HG03095 (cell line): ENCODE data around the gene WASHC4.
"Not testable (repeated sequence)": the region's sequence is repeated elsewhere in the genome, so short reads cannot be mapped to it uniquely, and the experiment has no call there.

ENCODE experiments used
- ATAC-seq: cut with Tn5 transposase; IDR thresholded peaks from one replicate; pipeline ENCODE4 v1.9.1; 2021; ENCODE audit warnings: moderate library complexity; ENCODE audit not compliant: unreplicated experiment

Gene WASHC4

DNA sequence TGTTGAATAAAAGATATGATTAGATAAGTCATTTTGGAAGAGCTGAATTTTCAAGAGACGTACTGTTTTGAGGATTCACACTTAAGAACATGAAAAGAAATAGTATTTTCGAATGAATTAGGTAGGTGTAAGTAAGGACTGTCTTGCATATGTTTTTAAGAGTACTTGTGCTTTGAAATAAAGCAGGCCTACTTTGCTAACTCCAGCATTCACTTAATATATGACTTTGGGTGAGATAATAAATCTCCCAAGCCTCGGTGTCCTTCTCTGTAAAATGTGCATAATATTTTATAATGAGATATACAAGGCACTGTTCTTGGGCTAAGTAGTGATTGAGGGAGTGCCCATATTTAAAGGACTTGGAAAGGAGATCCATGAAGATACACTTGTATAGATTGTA is 54.6 kb downstream of the WASHC4 start:
- no peak for ATAC-seq

DNA sequence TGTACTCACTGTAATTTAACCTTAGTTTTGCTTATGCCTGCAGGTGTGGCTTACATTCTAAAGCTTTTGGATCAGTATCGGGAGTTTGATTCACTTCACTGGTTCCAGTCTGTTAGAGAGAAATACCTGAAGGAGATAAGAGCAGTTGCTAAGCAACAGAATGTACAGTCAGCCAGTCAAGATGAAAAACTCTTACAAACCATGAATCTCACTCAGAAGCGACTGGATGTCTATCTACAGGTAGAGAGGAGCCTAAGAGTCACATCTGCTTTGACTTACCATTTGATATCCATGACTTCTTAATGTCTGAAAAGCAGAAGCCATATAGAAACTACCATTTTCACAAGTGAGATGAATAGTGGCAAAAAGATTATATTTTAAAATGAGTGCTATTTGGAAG is 56.5 kb downstream of the WASHC4 start:
- no peak for ATAC-seq

DNA sequence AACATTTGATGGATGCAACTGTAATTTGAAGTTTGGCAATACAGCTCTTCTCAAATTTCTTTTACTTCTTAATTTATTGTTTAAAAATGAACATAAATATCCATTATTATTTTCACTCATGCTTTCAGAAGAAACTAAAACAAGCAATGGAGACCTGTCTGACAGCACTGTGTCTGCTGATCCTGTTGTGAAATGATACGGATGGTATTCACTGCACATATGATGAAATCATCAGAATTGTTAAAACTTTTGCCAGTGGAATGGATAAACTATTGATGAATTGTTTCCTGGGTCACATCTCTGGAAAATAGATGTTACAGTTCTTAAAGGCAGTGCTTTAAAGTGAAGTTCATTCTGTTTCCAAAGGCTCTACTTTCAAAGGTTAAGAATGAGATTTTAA is 59.2 kb downstream of the WASHC4 start:
- no peak for ATAC-seq

DNA sequence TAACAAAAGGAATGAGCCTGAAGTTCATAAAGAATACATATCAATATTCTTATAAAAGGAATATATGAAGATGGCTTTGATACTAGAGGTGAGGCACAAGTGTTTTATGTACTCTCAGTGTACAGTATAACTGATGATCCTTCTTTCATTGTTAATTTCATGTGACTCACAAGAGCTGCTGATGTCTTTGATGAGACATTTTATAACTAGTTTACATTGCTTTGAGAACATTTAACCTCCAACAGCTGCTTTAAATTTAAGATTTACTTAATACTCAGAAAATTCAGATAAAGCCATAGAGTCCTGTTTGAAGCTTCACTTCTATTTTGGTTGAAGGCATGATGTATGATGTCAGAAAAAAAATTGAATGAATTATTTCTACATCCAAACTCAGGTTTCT is 59.8 kb downstream of the WASHC4 start:
- ATAC-seq, result no peak

DNA sequence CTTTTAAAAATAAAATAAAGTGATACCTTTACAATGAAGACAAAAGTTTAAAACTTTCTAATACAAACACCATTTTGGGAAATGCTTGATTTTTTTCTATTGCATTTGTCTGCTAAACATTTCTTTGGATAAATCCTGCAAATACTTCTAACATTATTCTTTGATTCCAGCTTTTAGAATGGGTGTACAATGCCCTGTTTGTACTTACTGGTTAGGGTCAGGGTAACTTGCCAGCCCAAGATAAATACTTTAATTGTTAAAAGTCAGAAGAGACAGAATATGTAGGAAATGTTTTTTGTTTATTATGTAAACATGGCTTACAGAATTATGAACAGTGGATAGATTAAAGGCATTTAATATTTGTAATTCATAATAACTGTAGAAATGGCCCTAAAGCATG is 60.5 kb downstream of the WASHC4 start:
- no peak for ATAC-seq

DNA sequence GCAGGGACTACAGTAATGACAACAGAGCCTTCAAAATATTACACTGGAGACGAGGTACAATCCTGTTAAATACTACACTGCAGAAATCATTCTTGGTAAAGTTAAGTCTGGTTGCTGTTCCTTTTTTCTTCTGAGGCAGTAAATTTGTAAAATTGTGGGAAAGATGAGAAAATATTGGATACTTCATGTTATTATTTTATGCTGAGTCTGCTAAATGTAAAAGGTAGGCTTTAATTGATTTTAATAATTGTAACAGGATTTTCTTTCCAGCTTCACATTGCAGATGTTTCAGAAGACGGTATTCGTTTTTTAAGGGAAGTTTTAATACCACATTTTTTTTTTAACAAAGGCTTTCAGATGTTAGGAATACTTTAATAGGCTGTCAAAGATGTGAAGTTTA is 62.6 kb downstream of the WASHC4 start:
- no peak for ATAC-seq

DNA sequence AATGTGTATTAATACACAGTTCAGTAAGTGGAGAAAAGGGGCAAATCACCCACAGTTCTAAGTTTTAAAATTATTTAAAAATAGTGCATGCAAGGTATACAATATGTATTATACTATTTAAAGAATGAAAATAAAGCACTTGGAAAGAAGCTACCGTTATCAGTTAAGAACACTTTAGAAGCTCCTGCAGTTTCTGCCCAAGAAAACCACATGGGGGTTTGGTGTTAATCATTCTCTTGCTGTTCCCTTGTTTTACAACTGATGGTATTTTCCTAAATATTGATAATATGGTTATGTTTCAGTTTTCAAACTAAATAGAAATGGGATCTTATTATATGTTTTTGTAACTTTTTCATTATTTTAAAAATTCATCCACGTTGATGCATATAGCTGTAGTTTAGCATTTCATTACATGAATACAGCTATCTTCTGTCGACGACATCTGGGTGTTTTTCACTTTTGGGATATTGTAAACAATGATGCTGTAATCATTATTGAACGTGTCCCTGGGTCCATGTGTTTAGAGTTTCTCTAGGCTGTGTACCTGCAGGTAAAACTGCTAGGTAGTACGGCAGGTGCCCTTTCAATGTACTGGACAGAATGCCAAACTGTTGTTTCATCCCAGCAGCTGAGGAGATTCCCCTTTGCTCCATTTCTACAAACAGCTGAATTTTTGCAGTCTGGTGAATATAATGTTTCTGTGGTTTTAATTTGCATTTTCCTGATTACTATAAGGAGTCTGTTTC is 64.3 kb downstream of the WASHC4 start:
- ATAC-seq, result no peak

DNA sequence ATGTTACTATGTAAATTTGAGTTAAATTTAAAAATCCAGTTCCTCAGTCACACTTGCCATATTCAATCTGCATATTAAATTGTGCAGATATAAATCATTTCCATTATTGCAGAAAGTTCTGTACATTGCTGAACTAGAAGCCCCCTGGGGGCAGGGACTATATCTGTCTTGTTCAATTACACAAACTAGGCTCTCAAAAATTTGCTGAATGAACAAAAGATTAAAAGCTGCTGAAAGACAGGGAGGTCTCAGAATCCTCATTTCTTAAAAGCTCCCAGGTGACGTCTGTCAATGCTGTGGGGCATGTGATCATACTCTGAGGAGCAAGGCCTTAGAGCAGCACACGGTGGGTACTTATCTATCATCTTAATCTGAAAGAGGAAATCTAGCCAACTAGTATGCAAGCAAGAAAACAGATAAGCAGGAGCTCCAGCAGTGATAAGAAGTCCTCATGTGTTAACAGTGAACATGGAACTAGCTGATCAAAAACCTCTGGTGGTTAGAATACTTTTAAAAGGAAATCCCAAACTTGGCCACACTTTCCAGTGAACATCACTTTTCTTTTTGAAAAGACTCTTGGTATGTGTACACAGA is 68.0 kb downstream of the WASHC4 start:
- ATAC-seq, result no peak

DNA sequence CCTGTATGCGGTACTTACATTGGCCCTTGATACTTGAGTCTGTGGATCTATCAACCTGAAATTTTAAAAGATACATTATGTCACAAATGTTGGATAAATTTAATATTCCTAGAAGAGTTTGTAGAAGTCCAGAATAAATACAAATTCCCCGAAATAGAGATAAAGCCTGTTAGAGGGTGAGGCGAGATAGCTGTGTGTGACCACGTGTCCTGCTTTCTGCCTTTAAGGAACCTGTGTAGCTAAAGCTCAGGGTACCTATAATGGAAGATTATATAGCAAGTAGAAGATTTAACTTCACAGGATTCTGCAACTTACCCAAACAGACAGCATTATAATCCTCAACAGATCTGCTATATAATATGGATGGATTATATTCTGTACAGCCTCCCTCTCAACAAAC is 69.7 kb downstream of the WASHC4 start:
- no peak for ATAC-seq

DNA sequence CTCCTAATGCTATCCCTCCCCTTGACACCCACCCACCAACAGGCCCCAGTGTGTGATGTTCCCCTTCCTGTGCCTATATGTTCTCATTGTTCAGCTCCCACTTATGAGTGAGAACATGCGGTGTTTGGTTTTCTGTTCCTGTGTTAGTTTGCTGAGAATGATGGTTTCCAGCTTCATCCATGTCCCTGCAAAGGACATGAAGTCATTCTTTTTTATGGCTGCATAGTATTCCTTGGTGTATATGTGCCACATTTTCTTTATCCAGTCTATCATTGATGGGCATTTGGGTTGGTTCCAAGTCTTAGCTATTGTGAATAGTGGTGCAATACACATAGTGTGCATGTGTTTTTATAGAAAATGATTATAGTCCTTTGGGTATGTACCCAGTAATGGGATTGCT is 71.6 kb downstream of the WASHC4 start:
- not testable (repeated sequence) for ATAC-seq

DNA sequence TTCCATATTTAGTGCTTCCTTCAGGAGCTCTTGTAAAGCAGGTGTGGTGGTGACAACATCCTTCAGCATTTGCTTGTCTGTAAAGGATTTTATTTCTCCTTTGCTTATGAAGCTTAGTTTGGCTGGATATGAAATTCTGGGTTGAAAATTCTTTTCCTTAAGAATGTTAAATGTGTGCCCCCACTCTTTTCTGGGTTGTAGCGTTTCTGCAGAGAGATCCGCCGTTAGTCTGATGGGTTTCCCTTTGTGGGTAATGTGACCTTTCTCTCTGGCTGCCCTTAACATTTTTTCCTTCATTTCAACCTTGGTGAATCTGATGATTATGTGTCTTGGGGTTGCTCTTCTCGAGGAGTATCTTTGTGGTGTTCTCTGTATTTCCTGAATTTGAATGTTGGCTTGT is 75.9 kb downstream of the WASHC4 start:
- not testable (repeated sequence) for ATAC-seq

DNA sequence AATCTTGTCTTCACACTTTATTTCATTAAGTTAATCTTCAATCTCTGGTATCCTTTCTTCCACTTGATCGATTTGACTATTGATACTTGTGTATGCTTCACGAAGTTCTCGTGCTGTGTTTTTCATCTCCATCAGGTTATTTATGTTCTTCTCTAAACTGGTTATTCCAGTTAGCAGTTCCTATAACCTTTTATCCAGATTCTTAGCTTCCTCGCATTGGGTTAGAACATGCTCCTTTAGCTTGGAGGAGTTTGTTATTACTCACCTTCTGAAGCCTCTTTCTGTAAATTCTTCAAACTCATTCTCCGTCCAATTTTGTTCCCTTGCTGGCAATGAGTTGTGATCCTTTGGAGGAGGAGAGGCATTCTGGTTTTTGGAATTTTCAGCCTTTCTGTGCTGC is 76.4 kb downstream of the WASHC4 start:
- not testable (repeated sequence) for ATAC-seq

DNA sequence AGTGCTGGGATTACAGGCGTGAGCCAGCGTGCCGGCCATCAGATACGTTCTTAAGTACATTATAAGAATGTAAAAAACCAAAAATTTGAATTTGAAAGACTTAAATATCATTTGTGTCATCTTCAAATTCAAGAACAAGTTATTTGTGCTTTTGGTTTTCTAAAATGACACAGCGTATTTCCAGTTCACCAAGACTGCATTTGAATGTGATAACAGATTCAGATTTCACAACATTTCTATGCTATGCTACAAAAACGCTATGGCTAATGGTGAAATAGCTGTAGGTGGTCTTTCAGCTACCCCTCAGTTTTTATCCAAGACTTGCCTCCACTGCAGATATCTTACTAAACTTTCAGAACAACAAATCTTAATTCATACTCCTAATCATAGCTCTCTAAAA is 81.8 kb downstream of the WASHC4 start:
- no peak for ATAC-seq

DNA sequence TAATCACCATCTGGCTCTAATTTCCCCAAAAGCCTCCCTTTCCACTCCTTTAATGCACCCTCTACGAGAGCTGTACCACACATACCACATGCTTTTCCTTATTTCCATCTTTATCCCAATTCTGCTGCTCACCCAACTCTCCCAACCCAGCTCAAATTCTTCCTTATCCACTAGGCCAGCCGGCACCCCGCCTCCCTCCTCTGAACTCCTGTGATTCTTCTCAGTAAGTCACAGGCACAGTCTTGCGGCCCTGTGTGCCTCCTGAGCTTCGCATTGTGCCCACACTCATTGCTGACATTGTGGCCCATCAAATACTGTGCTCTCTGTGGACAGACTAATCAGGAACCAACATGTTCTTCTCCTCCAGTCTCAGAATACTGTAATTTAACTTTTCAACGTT is 83.0 kb downstream of the WASHC4 start:
- no peak for ATAC-seq

DNA sequence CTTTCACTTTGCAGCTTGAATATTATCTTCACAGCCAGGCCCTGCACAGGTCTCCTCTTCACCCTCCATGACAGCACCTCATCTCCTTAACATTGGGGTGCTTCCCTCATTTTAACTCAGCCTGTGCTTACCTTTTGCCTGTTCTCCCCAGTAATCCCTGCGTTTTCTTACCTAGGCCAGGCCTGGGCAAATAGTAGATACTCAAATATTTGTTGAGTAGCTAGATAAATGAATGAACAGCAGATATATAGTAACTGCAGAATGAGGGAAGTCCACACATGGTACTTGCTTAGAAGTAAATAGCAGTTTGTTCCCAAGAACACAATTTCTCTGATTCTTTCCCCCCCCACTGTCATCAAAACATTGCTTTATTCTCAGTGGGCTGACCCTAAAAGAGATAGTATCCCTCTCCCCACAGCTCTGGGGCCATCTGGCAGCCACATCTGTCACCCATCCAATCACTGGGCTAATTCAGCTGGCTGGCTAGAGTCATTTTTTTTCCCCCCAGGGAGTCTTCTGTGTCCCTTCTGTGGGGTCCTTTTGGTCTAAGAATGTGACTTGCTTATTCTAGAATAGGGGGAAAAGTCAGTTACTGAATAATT is 85.2 kb downstream of the WASHC4 start:
- ATAC-seq, result no peak

DNA sequence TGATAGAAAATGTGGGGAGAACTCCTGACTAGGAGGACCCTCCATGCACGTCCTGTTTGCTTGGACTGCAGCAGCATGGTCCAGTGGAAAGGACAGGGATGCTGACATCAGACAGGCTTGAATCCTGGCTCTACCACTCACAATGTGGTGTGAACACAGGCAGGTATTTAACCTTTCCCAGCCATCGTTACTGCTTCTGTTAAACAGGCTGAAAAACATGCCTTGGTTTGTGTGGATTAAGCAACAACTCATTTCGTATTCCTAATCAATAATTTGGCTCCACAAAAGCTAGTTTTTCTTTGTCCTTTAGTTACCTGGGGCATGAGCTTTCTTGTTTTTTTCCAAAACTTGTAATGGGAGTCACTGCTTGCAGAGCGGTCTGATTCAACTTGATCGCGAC is 87.4 kb downstream of the WASHC4 start:
- ATAC-seq, result no peak

DNA sequence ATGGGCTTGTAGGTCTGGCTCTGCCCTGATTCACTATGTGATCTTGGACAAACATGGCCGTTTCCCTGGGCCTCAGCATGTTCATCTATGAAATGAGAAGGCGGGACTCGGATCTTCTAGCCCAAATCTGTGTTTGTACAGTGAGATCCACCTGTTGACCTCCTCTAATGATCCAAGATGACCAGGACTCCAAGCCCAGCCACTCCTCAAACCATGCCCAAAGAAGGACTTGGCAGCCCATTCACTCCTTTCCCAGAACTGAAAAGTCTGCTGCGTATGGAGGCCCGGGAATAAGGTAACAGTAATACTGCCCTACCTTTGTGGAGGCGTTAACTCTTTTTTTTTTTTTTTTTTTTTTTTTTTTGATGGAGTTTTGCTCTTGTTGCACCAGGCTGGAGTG is 88.6 kb downstream of the WASHC4 start:
- ATAC-seq, result no peak

DNA sequence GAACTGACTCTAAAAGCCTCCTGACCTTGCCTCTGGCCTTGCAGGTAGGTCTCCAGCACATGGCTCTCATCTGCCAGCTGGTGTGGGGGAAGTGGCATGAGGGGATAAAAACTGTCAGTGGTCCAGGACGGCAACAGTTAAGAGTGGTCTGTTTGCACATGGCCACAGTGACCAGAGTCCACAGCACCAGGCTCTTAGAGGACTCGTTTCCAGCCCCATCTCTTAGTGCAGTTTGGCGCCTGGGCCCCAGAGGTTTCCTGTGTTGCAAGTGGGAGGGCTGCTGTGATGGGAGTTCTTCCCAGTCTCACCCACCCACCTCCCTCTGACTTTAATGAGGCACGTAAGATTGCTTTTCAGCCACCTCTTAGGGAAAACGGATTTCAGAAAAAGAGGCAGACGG is 91.4 kb downstream of the WASHC4 start:
- no peak for ATAC-seq

DNA sequence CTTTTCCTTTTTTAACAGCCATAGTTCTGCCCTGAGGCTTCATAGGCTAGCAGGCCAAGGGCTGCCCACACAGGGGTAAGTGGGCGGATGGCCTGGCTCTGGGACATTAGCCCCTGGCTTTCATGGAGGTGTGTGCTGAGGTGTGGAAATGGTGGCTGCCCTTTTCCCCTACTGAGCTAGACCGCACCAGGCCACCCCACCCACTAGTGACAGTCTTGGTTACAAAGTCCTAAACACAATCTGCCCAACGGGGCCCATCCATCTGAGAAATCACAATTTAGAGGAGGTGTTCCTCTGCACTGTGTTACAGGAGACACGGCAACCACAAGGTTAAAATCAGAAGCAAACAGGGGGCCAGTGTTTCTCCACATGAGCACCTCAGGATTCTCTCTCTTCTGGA is 92.9 kb downstream of the WASHC4 start:
- no peak for ATAC-seq

DNA sequence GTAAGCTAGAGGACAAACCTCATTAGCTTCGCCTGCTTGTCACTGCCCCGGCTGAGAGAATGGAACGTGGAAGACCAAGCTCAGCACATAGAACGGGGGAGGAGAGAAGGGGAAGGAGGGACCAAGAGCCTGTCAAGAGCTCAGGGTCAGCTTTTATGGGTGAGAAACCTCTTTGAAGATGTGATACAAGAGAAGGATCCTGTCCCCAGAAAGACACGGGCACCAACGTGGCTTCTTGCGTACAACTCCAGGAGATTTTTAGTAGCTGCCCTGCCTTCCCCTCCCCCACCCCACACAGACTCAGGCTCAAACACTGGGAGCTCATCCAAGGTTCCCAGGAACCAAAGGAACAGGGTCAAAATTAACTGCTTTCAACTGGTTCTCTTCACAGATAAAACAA is 93.8 kb downstream of the WASHC4 start:
- ATAC-seq, result no peak

DNA sequence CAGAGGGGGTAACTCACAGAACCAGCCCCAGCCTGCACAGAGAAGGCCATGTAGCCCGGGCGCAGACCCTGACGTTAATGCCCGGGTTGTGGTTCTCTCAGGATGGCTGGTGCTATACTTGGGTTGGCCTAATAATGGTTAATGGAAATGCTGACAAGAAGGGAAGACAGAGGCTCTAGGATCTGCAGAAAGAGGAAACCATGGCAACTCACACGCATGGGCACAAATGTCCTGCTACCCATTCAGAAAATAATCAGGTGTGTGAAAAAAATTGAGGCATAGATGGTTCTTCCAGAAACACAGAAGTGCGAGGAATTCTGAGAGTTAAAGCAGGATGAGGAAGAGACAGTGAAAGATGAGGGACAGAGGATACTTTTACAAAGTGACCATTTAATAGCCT is 94.7 kb downstream of the WASHC4 start:
- no peak for ATAC-seq

DNA sequence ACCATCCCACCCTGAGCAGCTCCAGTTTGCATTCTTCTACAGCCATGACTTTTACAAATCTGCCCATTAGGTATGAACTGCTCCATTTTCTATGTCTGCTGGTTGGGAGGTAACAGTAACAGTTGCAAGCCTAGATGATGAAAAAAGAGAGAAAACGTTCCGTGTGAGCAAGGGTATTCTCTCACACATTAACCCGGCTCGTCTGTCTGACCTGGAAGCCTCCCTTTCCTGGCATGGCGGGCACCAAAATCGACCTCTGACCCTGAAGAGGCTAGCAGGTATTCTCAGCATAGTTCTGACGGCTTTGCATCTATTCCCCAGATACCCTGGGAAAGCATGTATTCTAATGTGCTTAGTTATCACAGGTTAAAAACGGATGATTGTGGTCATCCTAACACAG is 96.6 kb downstream of the WASHC4 start:
- ATAC-seq, result no peak

DNA sequence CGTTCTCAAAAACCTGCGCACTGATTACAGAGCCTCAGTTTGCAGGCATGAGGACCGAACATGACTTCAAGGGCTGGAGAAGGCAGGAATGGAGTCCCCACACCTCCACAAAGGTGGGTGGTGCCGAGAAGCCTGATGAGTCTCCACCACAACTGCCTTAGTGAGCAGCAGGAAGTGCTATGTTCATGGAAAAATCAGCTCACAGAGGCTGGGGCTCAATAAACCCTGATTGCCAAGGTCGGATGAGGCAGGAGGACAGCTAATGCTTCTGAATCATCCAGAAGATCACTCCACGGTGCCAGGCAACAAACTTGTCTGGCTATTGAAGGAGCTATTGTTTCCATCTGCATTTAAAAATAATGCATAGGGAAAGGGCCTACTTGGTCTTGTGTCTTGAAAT is 97.4 kb downstream of the WASHC4 start:
- no peak for ATAC-seq
